Amniotic epithelial cell (primary cell): ENCODE measurements around the gene LSM6.

Source experiments
- DNase-seq: peaks from one replicate; pipeline ENCODE4 v3.0.0-alpha.2; 2010; ENCODE audit warnings: low read depth

LSM6 gene

GRCh38 chr4:146175541-146176453 is at the start of gene LSM6:
Gene LSM6 (plus strand): TSS chr4:146175718. CDS start chr4:146182922, 7,204 bp downstream.
- peak; percentile 81 for DNase-seq

- no peak for DNase-seq
Observed at GRCh38 chr4:146132445-146132844, 43.1 kb upstream of the LSM6 start.

GRCh38 chr4:146134761-146135445 is 40.6 kb upstream of the LSM6 start:
- DNase-seq: no peak

- no peak for DNase-seq
Observed at GRCh38 chr4:146135941-146136340, 39.6 kb upstream of the LSM6 start.

- no peak for DNase-seq
Observed at GRCh38 chr4:146142768-146143167, 32.8 kb upstream of the LSM6 start.

- DNase-seq: no peak
Observed at GRCh38 chr4:146143888-146144287, 31.6 kb upstream of the LSM6 start.

GRCh38 chr4:146146918-146147317 is 28.6 kb upstream of the LSM6 start:
- no peak for DNase-seq

GRCh38 chr4:146148021-146148420 is 27.5 kb upstream of the LSM6 start:
- no peak for DNase-seq

GRCh38 chr4:146154057-146154456 is 21.5 kb upstream of the LSM6 start:
- DNase-seq: no peak

GRCh38 chr4:146155152-146155724 is 20.3 kb upstream of the LSM6 start:
- DNase-seq: no peak

GRCh38 chr4:146158036-146158745 is 17.3 kb upstream of the LSM6 start:
- DNase-seq: no peak

- DNase-seq: no peak
Observed at GRCh38 chr4:146159384-146160058, 16.0 kb upstream of the LSM6 start.

GRCh38 chr4:146161243-146161642 is 14.3 kb upstream of the LSM6 start:
- DNase-seq: no peak

- no peak for DNase-seq
Observed at GRCh38 chr4:146165221-146165620, 10.3 kb upstream of the LSM6 start.

GRCh38 chr4:146165840-146166239 is 9.7 kb upstream of the LSM6 start:
- peak; percentile 84 for DNase-seq

- no peak for DNase-seq
Observed at GRCh38 chr4:146170149-146170548, 5.4 kb upstream of the LSM6 start.

- DNase-seq: peak; percentile 6
Observed at GRCh38 chr4:146176891-146177290, 1.4 kb downstream of the LSM6 start.

GRCh38 chr4:146178126-146178525 is 2.6 kb downstream of the LSM6 start:
- peak; percentile 46 for DNase-seq

- no peak for DNase-seq
Observed at GRCh38 chr4:146179784-146180370, 4.4 kb downstream of the LSM6 start.

GRCh38 chr4:146182443-146182842 is 6.9 kb downstream of the LSM6 start:
- peak; percentile 5 for DNase-seq

- no peak for DNase-seq
Observed at GRCh38 chr4:146183209-146183608, 7.7 kb downstream of the LSM6 start.
